Activated T-cell treated with anti-CD3 and anti-CD28 coated beads for 24 hours (primary cell): Measurements from ENCODE around the gene ELAC1.
"Not testable (repeated sequence)": the region's sequence is repeated elsewhere in the genome, so short reads cannot be mapped to it uniquely, and the experiment has no call there.

Source experiments
- DNase-seq: peaks from one replicate; pipeline ENCODE4 v3.0.0-alpha.2; 2020; ENCODE audit warnings: low read depth

ELAC1 gene, protein sequence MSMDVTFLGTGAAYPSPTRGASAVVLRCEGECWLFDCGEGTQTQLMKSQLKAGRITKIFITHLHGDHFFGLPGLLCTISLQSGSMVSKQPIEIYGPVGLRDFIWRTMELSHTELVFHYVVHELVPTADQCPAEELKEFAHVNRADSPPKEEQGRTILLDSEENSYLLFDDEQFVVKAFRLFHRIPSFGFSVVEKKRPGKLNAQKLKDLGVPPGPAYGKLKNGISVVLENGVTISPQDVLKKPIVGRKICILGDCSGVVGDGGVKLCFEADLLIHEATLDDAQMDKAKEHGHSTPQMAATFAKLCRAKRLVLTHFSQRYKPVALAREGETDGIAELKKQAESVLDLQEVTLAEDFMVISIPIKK

GRCh38 chr18:50967714-50968661 is at the start of gene ELAC1:
TSS of gene ELAC1 (plus strand) at chr18:50968040. CDS start at chr18:50974405, 6,365 bp downstream.
- DNase-seq = peak; percentile 51

DNA sequence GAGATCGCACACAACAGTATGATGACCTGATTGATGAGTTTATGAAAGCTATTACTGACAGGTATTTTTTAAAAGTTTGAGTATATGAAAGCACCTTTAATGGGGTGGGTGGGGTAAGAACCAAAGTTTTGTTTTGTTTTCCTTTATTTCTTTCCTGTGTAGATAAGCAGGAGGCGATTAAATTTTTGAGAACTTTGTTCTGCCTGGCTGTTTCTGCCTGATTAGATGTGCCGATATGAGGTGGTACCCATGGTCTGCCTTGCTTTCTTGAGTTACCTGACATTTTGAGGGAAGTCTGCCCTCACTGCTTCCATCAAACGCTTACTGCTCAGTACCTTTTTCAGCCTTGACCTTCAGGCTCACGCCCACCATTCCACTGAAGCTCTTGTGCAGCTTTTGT is 49.7 kb upstream of the ELAC1 start:
- DNase-seq = no peak

GRCh38 chr18:50924372-50924771 is 43.5 kb upstream of the ELAC1 start:
- no peak for DNase-seq

GRCh38 chr18:50926521-50926920 is 41.3 kb upstream of the ELAC1 start:
- no peak for DNase-seq

DNA sequence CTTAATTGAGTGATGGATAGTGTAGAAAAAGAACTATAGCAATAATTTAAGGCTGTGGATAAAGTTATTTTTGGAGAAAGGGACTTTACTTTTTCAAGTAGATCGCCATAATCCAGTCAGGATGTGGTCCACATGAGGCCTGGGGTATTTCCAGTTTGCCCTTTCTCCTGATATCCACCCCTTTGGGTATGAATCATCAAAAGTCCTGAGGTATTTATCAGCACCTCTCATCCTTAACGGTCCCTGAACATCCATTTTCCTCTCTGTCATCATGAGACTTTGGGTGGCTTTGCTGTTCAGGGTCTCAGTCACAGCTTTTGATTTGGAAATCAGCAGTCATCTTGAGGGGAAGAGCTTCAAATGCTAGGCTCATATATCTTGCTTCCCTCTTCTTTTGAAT is 39.3 kb upstream of the ELAC1 start:
- no peak for DNase-seq

DNA sequence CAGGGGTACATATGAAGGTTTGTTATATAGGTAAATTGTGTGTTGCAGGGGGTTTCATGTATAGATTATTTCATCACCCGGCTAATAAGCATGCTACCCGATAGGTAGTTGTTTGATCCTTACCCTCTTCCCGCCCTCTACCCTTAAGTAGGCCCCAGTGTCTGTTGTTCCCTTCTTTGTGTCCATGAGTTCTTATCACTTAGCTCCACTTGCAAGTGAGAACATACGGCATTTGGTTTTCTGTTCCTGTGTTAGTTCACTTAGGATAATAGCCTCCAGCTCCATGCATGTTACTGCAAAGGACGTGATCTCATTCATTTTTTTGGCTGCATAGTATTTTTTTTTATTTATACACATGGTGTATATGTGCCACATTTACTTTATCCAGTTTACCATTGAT is 34.2 kb upstream of the ELAC1 start:
- no peak for DNase-seq

DNA sequence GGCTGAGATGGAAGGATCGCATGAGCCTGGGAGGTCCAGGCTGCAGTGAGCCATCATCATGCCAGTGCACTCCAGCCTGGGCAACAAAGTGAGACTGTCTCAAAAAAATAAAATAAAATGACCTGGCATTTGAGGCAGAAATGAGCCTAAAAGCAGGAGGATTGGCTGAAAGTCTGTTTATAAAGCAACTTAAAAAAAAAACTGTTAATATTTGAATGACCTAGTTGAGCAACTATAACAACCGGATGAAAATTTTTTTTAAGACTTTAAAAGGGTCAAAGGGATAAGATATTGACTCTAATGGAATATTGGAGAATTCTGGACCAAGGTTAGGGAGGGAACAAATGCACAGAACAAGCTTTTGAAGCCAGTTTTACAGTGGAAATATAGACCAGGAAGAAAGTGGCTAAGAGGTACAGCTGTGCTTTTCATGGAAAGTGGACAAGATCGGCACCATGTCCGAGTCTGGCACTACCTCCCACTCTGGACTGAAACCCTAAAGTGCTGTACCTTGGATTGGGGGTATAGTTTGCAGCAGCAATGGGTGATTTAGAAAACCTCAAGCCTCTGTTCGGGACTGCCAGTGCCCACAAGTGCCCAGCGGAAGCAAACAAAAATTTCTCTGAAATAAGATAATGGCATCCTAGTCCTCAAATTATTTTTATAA is 33.2 kb upstream of the ELAC1 start:
- no peak for DNase-seq

- no peak for DNase-seq
These were observed 32.2 kb upstream of the ELAC1 start for GRCh38 chr18:50935493-50936191.

DNA sequence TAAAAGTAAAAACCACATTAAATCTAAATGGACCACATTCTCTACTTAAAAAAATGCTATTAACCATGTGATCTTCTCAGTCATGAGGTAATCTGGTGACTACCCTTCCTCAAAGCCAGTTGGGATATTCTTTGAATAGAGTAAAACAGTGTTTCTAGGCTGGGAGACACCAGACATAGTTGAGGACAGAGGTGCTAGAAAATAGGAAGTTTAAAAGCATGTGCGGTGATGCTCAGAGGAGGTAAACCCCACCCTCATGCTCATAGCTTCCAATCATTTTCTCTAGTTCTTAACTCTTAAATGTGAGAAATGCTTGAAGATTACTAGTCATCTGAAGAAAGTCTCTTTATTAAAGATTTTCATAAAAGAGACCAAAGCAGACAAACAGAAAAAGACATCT is 30.7 kb upstream of the ELAC1 start:
- no peak for DNase-seq

- no peak for DNase-seq
These were observed 28.9 kb upstream of the ELAC1 start for GRCh38 chr18:50938912-50939311.

GRCh38 chr18:50944245-50944932 is 23.5 kb upstream of the ELAC1 start:
- DNase-seq = no peak

DNA sequence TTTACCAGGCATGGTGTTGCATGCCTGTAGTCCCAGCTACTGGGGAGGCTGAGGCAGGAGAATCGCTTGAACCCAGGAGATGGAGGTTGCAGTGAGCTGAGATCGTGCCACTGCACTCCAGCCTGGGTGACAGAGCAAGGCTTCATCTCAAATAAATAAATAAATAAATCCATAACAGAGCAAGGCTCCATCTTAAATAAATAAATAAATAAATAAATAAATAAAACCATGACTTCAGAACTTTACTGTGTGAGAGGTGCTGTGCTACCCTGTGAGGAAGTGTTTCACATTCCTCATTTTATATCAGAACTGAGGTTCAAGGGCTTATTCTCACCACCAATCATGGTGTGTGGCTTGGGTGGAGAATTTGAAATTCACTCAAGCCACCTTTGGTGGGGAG is 21.9 kb upstream of the ELAC1 start:
- not testable (repeated sequence) for DNase-seq

DNA sequence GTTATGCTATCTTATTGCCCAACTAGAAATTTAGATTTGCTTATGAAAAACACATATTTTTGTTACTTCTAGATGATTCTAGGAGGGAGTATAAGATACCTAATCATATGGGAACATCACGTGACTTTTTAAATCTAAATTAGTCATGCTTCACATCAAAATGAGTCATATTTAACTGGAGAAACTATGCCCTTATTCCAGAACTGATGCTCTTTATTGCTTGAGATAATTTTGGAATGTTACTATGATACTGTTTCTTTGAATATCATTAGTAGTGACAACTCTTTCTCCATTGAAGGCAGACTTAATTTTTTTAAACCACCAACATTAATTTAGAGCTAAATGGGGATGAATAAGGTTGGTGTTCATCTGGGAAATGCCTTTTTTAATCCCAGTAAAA is 19.9 kb upstream of the ELAC1 start:
- DNase-seq = no peak

DNA sequence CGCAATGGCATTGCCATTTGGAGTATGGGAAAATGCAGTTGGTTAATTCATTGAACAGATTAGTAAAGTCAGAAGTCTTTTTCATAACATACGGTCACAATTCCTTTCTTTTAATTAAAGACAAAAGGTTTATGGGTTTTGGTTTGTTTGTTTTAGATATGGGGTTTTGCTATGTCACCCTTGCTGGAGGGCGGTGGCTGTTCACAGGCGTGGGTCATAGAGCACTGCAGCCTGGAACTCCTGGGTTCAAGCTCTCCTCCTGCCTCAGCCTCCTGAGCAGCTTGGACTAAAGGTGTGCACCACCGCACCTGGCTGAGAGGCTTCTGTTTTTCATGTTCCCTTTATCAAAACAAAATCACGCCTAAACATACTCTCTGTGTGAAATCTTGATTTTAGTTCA is 18.7 kb upstream of the ELAC1 start:
- DNase-seq = no peak

- DNase-seq = no peak
These were observed 17.2 kb upstream of the ELAC1 start for GRCh38 chr18:50950626-50951025.

DNA sequence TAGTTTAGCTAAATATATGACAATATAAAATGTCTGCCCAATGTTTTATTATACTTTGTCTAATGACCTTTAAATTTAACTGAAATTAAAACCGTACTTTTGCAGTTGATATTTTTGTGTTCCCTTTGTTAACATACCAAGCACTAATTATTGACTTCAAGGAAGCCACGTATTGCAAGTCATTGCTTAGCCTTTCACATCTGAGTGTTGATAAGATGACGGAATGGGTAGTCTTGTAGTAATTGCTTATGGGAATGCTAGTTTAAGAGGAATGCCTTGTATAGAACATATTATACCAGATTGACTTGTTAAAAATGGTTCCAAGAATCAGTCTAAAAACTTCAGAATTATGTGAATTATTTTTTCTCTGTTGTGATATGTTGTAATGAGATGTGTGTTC is 14.0 kb upstream of the ELAC1 start:
- DNase-seq = no peak

DNA sequence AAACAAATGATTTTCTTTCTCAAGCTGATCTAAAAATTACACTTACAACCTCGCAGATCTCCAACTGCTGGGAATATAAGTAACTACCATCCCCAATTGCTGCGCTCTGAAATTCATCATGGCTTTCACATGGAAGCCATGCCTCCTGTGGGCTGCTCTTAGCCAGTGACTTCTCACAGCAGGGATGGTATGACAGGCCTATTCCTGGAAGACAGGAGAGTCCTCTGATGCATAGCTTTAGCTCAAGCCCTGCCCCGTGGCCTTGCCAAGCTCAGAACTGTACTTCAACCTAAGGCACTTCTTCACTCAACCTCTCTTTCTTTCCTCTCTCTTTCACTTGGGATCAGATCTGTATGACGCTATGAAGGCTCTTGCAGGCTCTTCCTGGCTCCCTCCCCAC is 12.6 kb upstream of the ELAC1 start:
- DNase-seq = no peak

DNA sequence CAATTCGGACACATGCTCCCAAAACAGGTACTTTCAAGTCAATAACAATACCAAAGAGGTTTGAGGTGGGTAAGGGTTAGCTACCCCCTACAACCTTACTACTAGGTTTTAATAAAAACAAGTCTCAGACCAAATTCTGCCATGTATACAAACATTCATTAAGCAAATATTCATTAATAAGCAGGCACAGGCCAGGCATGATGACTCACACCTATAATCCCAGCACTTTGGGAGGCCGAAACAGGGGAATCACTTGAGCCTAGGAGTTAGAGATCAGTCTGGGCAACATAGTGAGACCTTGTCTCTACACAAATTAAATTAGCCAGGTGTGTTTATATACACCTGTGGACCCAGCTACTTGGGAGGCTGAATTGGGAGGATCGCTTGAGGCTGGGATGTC is 11.7 kb upstream of the ELAC1 start:
- DNase-seq = no peak

DNA sequence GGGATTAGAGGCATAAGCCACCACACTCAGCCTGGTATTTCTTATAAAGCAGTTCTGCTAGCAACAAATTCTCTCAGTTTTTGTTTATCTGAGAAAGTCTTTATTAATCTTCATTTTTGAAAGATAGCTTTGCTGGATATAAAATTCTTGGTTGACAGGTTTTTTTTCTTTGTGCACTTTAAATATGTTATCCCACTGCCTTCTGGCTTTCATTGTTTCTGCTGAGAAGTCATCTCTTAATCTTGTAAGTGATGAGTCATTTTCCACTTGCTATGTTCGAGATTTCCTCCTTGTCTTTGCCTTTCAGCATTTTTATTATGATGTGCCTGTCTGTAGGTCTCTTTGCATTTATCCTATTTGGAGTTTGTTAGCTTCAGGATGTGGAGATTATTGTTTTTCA is 5.9 kb upstream of the ELAC1 start:
- DNase-seq = no peak

DNA sequence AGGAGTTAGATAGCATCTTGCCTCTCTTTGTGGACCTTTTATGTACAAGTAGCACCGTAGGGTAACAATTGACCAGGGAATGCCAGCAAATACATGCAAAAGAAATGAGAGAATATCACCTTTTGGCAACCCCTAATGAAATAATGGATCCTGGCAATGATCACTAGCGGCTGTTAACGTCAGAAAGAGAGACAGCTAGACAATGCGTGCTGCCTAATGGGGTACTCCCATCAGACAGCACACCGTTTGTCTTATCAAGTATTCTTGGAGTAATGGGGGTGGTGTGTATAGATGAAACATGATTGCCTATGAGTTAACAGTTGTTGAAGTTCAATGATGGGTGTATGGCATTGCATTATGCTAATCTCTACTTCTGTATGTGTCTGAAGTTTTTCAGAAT is 1.6 kb downstream of the ELAC1 start:
- DNase-seq = no peak

GRCh38 chr18:50970006-50970405 is 2.2 kb downstream of the ELAC1 start:
- no peak for DNase-seq
